Naive B cell (primary cell): ENCODE data around the gene ADAMTS20. TPM values are rescaled to one million over a fixed set of nuclear protein-coding genes. Genes with fewer than 3 reads are reported as not detected.

ENCODE experiments used
- ATAC-seq, 2 donors: fragments of 150-1000 bp; cut with Tn5 transposase; 2 replicates each; pipeline ENCODE4 v1.10.0; 2021; ENCODE audit warnings: low read depth in 2 of 2, mild to moderate bottlenecking in 2 of 2, moderate library complexity in 2 of 2
- DNase-seq: peaks from one replicate; pipeline ENCODE4 v3.0.0; 2022
- H3K27ac Mint-ChIP-seq, 6 donors: one replicate each; pipeline ENCODE4 v1.8.0; 2020 to 2022; ENCODE audit warnings: mild to moderate bottlenecking in 6 of 6, mixed read lengths in 6 of 6, moderate library complexity in 5 of 6, inconsistent platforms in 2 of 6
- H3K27me3 Mint-ChIP-seq, 3 donors: one replicate each; pipeline ENCODE4 v1.8.0; 2021 to 2022; ENCODE audit warnings: mixed read lengths in 3 of 3, mild to moderate bottlenecking in 1 of 3
- H3K36me3 Mint-ChIP-seq, 2 donors: one replicate each; pipeline ENCODE4 v1.8.0; 2020 to 2022; ENCODE audit warnings: mixed read lengths in 2 of 2, inconsistent platforms in 1 of 2, mild to moderate bottlenecking in 1 of 2
- H3K4me1 Mint-ChIP-seq, 3 donors: one replicate each; pipeline ENCODE4 v1.8.0; 2020 to 2022; ENCODE audit warnings: mixed read lengths in 3 of 3, inconsistent platforms in 1 of 3, mild to moderate bottlenecking in 1 of 3, moderate library complexity in 1 of 3
- H3K4me3 Mint-ChIP-seq, 8 donors: one replicate each; pipeline ENCODE4 v1.8.0; 2020 to 2022; ENCODE audit warnings: mild to moderate bottlenecking in 8 of 8, mixed read lengths in 8 of 8, moderate library complexity in 8 of 8, inconsistent platforms in 2 of 8
- H3K9me3 Mint-ChIP-seq, 7 donors: one replicate each; pipeline ENCODE4 v1.8.0; 2020 to 2022; ENCODE audit warnings: mixed read lengths in 7 of 7, mild to moderate bottlenecking in 5 of 7, inconsistent platforms in 2 of 7, moderate library complexity in 1 of 7
- polyA plus RNA-seq, 6 donors: library from polyadenylated mRNA; unstranded; fragments of 300-500 nt; fragmentation: Illumina TruSeq; gene quantifications; one replicate each; pipeline ENCODE4 v1.2.3, GENCODE V29; 2021; ENCODE audit warnings: low read depth in 6 of 6

The ADAMTS20 gene
- polyA plus RNA-seq, 6 donors from 2014 or later: not detected

GRCh38 chr12:43312991-43313505 lies 239.0 kb downstream of the ADAMTS20 start:
- H3K36me3 Mint-ChIP-seq: no peaks in the 10 kb centered on the region
- H3K27me3 Mint-ChIP-seq: no peaks in the 10 kb centered on the region
- H3K4me3 Mint-ChIP-seq: no peak overlapping the region
- no peak for DNase-seq
- H3K4me1 Mint-ChIP-seq: no peaks in the 10 kb centered on the region
- peaks cover 0 to 3% (median 0%) of the 10 kb centered on the region in 7 donors for H3K9me3 Mint-ChIP-seq
- no peak for ATAC-seq
- no peak overlapping the region for H3K27ac Mint-ChIP-seq

GRCh38 chr12:43310596-43310995 lies 241.4 kb downstream of the ADAMTS20 start:
- Mint-ChIP-seq H3K36me3 (no peaks in the 10 kb centered on the region), H3K9me3 (peaks cover 0 to 4% (median 0%) of the 10 kb centered on the region in 7 donors)

GRCh38 chr12:43309959-43310358 lies 242.0 kb downstream of the ADAMTS20 start:
- Mint-ChIP-seq H3K36me3 (no peaks in the 10 kb centered on the region), H3K27me3 (no peaks in the 10 kb centered on the region), H3K27ac (no peak overlapping the region), H3K9me3 (peaks cover 0 to 4% (median 0%) of the 10 kb centered on the region in 7 donors), H3K4me1 (no peaks in the 10 kb centered on the region), H3K4me3 (no peak overlapping the region)
- no peak for ATAC-seq
- DNase-seq: no peak

More at GRCh38 chr12:43310596-43310995, 241.4 kb downstream of the ADAMTS20 start:
- H3K4me1 Mint-ChIP-seq: no peaks in the 10 kb centered on the region
- no peak overlapping the region for H3K4me3 Mint-ChIP-seq
- H3K27me3 Mint-ChIP-seq: no peaks in the 10 kb centered on the region
- DNase-seq: no peak
- ATAC-seq: no peak
- no peak overlapping the region for H3K27ac Mint-ChIP-seq

GRCh38 chr12:43308776-43309175 lies 243.2 kb downstream of the ADAMTS20 start:
- ATAC-seq: no peak
- Mint-ChIP-seq H3K27me3 (no peaks in the 10 kb centered on the region), H3K27ac (no peak overlapping the region), H3K4me1 (no peaks in the 10 kb centered on the region), H3K36me3 (no peaks in the 10 kb centered on the region), H3K4me3 (no peak overlapping the region), H3K9me3 (peaks cover 0 to 10% (median 0%) of the 10 kb centered on the region in 7 donors)
- no peak for DNase-seq

- Mint-ChIP-seq H3K36me3 (no peaks in the 10 kb centered on the region), H3K4me3 (no peak overlapping the region), H3K27me3 (no peaks in the 10 kb centered on the region), H3K4me1 (no peaks in the 10 kb centered on the region), H3K9me3 (peaks cover 0 to 10% (median 0%) of the 10 kb centered on the region in 7 donors), H3K27ac (no peak overlapping the region)
- no peak for DNase-seq
- ATAC-seq: no peak
These were observed 244.9 kb downstream of the ADAMTS20 start for GRCh38 chr12:43307126-43307525.

- no peaks in the 10 kb centered on the region for H3K36me3 Mint-ChIP-seq
- no peaks in the 10 kb centered on the region for H3K27me3 Mint-ChIP-seq
- ATAC-seq: no peak
- peaks cover 0 to 13% (median 3%) of the 10 kb centered on the region in 7 donors for H3K9me3 Mint-ChIP-seq
- H3K4me1 Mint-ChIP-seq: no peaks in the 10 kb centered on the region
- no peak overlapping the region for H3K4me3 Mint-ChIP-seq
- H3K27ac Mint-ChIP-seq: no peak overlapping the region
- no peak for DNase-seq
These were observed 245.9 kb downstream of the ADAMTS20 start for GRCh38 chr12:43306066-43306465.

- H3K27ac Mint-ChIP-seq: no peak overlapping the region
- peaks cover 0 to 14% (median 6%) of the 10 kb centered on the region in 7 donors for H3K9me3 Mint-ChIP-seq
- H3K36me3 Mint-ChIP-seq: no peaks in the 10 kb centered on the region
- no peaks in the 10 kb centered on the region for H3K27me3 Mint-ChIP-seq
- no peak overlapping the region for H3K4me3 Mint-ChIP-seq
- ATAC-seq (no peak), DNase-seq (no peak)
- H3K4me1 Mint-ChIP-seq: no peaks in the 10 kb centered on the region
These were observed 246.9 kb downstream of the ADAMTS20 start for GRCh38 chr12:43305065-43305464.

Other genes starting within 250 kb of the ADAMTS20 start
- 10 to 100 TPM; 25.2 to 47.3 (median 34.7) TPM for gene PUS7L, start 206.6 kb upstream of the ADAMTS20 start, polyA plus RNA-seq
- gene IRAK4, start 206.7 kb upstream of the ADAMTS20 start, polyA plus RNA-seq: 10 to 100 TPM; 26.9 to 35.6 (median 33.0) TPM